ENCODE measurements around the gene SLC15A4.
A peak's percentile ranks its signal among the peaks of the same experiment; 100 is the strongest.
"Not testable (repeated sequence)": the region's sequence is repeated elsewhere in the genome, so short reads cannot be mapped to it uniquely, and the experiment has no call there.

The SLC15A4 gene

GRCh38 chr12:128843538-128843937 lies 19.8 kb upstream of the SLC15A4 start:
- no peak for DNase-seq

GRCh38 chr12:128842579-128842978 lies 18.8 kb upstream of the SLC15A4 start:
- no peak for DNase-seq

- no peak for DNase-seq
These were observed 17.2 kb upstream of the SLC15A4 start for GRCh38 chr12:128840862-128841468.

- DNase-seq: not testable (repeated sequence)
These were observed 16.1 kb upstream of the SLC15A4 start for GRCh38 chr12:128839885-128840284.

- DNase-seq: no peak
These were observed 9.7 kb upstream of the SLC15A4 start for GRCh38 chr12:128833418-128833817.

GRCh38 chr12:128830505-128830893 lies 6.7 kb upstream of the SLC15A4 start:
- peak; percentile 54 for DNase-seq

- DNase-seq: peak; percentile 36
These were observed 6.2 kb upstream of the SLC15A4 start for GRCh38 chr12:128829861-128830504.

GRCh38 chr12:128827724-128828123 lies 4.0 kb upstream of the SLC15A4 start:
- no peak for DNase-seq

GRCh38 chr12:128825835-128826234 lies 2.1 kb upstream of the SLC15A4 start:
- no peak for DNase-seq

- peak; percentile 36 for DNase-seq
These were observed 392 bp downstream of the SLC15A4 start for GRCh38 chr12:128823216-128823915.

- DNase-seq: peak; percentile 55
These were observed 2.9 kb downstream of the SLC15A4 start for GRCh38 chr12:128820723-128821432.

- DNase-seq: no peak
These were observed 3.5 kb downstream of the SLC15A4 start for GRCh38 chr12:128820253-128820652.

- DNase-seq: no peak
These were observed 4.2 kb downstream of the SLC15A4 start for GRCh38 chr12:128819293-128820144.

- DNase-seq: no peak
These were observed 5.4 kb downstream of the SLC15A4 start for GRCh38 chr12:128818065-128819022.

- peak; percentile 42 for DNase-seq
These were observed 6.4 kb downstream of the SLC15A4 start for GRCh38 chr12:128817111-128818015.

- DNase-seq: no peak
These were observed 7.2 kb downstream of the SLC15A4 start for GRCh38 chr12:128816643-128816920.

GRCh38 chr12:128815779-128816642 lies 7.7 kb downstream of the SLC15A4 start:
- no peak for DNase-seq

- no peak for DNase-seq
These were observed 9.1 kb downstream of the SLC15A4 start for GRCh38 chr12:128814411-128815261.
